NCI-H1417 (cell line): ENCODE measurements around the gene GPR137.
"Not testable (repeated sequence)": the region's sequence is repeated elsewhere in the genome, so short reads cannot be mapped to it uniquely, and the experiment has no call there.

Experiments
- DNase-seq, 3 experiments: peaks; one replicate each; lab custom pipeline; 2025; lab: John Stamatoyannopoulos, UW

The GPR137 gene, protein sequence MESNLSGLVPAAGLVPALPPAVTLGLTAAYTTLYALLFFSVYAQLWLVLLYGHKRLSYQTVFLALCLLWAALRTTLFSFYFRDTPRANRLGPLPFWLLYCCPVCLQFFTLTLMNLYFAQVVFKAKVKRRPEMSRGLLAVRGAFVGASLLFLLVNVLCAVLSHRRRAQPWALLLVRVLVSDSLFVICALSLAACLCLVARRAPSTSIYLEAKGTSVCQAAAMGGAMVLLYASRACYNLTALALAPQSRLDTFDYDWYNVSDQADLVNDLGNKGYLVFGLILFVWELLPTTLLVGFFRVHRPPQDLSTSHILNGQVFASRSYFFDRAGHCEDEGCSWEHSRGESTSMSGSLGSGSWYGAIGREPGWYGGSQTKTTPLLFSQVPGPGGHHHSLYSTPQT

DNA sequence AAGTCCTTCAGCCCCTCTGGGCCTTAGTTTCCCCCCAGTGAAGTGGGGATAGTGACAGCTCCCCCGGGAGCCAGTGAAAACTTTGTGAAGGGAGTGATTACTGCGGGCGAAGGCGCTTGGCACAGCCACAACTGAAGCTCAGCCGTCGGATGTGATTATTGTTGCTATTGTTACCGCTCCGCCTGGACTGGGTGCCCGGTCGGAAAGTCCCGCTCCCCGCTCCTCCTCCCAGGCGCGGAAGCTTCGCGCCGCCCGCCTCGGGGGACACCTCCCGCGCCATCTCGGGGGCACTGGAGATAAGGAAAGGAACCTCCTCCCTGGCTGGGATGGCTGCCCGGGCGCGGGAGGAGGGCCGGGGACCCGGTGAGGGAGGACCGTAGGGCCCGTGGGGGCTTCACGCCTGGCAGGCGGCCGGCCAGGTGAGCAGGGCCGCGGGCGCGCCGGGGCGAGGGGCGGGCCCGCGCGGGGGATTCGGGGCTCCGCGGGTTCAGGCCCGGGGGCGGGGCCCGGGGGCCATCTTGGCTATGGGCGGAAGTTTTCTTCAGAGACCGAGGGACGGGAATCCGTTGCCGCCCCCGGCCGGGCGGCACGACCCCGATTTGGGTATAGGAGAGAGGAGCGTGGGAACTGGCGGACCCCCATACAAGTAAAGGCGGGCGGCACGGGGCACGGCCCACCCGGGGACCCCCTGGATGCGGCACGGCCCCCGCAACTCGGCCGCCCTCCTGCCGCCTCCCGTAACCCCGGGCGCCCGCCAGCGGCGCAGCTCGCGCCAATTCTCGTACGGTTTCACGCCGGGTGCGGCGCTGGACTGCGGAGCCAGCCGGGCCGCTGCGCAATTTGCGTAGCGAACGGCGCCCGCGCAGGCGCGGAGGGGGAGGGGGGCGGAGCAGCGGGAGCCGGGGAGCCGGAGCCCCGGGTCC is at the start of gene GPR137:
GPR137 (plus strand) TSS at position 887 of the 923 bp plus-strand sequence. CDS start 677 bp downstream, outside the sequence.
- DNase-seq = peak; percentile 86 to 95 (median 93)

- DNase-seq = peak in 2 of 3 experiments; percentile 91 to 95
Measured at GRCh38 chr11:64237484-64237951, 48.1 kb upstream of the GPR137 start.

- DNase-seq = peak in 2 of 3 experiments; percentile 64 to 77
Measured at GRCh38 chr11:64238076-64238475, 47.6 kb upstream of the GPR137 start.

GRCh38 chr11:64238999-64239398 is 46.6 kb upstream of the GPR137 start:
- no peak for DNase-seq

DNA sequence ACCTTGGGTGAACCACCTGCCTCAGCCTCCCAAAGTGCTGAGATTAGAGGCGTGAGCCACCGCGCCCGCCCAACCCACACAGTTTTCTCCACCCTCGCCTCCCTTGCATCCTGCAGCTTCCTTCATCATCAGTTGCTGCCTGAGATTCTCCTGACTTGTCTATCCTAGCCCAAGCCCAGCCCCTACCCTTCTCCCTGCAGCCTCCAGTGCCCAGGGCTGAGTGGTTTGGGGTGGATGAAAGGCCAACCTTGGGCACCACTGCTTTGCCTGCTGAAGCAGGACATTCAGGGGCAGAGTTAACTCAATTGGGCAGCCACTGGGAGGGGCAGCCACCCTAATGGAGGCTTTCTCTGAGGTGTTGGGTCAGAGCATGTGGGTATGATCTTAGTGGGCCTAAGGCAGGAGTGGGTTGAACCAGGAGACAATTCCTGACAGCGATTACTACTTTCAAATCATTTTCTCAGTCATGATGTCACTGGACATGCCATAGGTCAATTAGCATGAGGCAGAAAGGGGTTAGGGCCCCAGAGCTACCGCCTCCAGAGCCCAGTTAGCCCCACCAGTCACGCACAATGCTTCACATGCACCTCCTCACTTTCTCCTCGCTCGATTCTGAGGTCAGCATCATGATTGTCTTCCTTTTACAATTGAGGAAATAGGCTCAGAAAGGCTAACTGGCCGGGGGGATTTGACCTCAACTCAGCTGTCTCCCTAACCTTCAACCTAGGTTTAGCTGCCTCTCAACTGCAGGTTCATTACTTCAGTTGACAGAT is 45.8 kb upstream of the GPR137 start:
- DNase-seq = no peak

DNA sequence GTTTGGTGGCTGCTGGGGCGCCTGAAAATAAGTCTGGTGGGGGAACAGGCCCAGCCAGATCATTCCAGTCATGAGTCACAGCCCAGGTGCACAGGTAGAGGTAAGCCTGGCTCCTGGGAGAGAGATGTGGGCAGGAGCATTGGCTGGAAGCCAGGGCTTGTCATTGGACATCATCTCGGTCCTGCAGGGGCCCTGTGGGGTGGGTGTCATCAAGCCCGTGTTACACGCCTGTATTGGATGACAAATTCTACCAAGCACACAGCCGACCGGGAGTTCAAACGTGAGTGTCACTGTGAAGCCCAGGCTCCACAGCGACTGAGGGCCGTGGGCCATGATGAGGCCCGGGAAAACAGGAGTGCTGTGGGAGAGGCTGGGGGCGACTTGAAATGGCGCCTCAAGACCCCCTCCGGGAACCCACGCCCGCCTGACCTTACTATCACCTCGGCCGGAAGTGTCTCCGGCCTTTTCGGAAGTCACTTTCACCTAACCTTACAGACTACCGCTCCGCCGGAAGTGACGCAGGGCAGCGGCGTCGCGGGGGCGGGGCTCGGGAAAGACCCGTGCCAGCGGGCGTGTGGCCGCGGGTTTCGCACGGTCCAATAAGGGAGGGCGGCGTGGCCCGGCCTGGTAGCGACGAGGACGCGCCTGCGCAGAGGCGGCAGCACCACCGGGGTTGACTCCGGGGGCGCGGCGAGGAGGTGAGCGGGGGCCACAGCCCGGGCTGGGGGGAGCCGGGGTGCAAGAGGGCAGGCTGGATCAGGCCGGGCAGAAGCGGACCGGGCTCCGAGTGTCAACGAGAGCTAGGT is 45.0 kb upstream of the GPR137 start, which contains the start of gene FKBP2:
FKBP2 (plus strand) TSS at position 661 of the 806 bp plus-strand sequence. CDS start 1,293 bp downstream, outside the sequence.
- DNase-seq = peak; percentile 96 to 99 (median 99)

- DNase-seq = peak; percentile 97 to 99 (median 98)
Measured at GRCh38 chr11:64241241-64241490, 44.5 kb upstream of the GPR137 start.

- peak; percentile 9 to 55 (median 36) for DNase-seq
Measured at GRCh38 chr11:64241491-64242374, 43.9 kb upstream of the GPR137 start.

- no peak for DNase-seq
Measured at GRCh38 chr11:64243236-64243854, 42.3 kb upstream of the GPR137 start.

DNA sequence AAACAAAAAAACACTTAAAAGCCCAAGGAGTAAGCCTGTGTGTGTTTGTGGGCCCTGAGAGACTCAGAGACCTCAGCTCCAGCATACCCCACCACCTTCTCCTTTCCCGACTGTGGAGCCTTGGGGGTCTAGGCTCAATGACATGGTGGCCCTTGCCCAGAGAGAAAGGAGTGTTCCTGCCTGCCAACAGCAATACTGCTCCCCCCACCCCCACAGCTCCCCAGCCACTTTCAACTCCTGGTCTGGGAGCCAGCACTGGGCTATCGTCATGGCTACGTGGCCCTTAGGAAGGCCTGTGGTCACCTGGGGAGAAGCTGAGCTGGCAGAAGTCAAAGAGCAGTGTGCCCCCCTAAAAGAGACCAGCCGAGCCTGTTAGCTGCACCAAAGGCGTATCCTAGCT is 41.5 kb upstream of the GPR137 start:
- DNase-seq = no peak

GRCh38 chr11:64244966-64245365 is 40.7 kb upstream of the GPR137 start:
- DNase-seq = no peak

DNA sequence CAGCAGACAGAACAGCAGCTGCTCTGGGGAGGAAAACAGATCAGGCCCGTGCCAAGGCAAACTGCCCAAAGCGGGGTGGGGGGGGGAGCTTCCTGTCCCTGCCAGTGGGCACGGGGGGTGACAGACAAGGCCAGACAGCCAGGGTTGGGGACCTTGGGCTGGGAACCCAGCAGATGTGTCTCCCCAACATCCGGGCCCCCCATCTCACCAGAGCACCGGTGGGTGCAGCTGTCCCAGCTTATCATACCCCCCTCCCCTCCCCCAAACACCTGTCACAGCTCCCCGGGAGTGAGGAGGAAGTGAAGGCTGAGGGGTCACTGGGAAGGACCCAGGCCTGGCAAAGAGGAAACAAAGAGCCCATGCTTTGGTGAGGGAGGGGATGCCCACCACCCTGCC is 40.2 kb upstream of the GPR137 start:
- peak in 1 of 3 experiments; percentile 54 for DNase-seq

- peak in 2 of 3 experiments; percentile 61 to 67 for DNase-seq
Measured at GRCh38 chr11:64245797-64246620, 39.6 kb upstream of the GPR137 start.

DNA sequence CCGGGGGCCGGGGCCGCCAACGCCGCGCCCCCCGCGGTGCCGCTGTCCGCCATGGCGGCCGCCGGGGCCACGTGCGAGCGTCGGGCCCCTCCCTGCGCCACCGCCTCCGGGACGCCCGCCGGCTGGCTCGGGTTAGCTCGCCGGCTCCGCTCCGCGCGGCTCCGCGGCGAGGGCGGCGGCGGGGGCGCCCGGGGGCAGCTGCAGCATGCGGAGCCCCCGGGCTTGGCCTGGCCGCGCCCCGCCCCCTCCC is 39.1 kb upstream of the GPR137 start:
- not testable (repeated sequence) for DNase-seq

DNA sequence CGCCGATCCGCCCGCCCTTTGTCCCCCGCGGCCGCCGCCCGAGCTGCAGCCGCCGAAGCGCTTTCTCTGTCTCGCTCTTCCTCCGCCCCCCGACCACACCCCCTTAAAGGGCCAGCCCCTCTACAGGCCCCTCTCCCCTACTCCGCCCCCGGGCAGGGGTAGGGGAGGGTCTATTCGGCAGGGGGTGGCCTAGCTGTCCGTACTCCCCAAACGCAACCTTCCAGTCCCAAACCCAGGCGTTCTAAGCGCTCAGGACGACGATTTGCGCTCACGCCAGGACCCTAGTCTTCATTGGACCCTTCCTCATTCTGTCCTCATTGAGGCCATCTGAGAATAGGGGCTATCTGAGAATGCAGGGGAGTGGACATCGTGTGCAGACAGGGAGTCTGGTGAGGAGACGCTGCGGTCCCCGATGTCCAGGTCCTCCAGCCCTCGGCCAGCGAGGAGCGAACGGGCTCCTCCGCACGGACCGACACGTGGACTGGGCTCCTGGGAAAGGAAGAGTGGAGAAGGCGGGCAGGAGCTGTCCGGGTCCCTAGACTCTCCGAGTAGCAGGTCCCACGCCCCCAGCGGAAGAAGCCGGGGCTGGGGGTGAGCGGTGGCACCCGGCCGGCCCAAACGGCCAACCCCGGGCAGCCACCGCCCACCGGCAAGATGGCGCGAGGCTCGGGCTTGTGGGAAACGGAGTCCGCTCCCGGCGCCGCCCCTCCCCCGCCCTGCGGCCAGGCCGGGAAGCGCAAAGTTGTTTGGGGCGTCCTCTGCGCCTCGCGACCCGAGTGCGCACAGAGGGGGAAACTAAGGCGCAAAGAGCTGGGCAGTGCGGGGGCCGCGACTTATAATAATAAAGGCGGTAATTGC is 38.5 kb upstream of the GPR137 start, which contains the start of gene PPP1R14B:
PPP1R14B (minus strand) TSS at position 73 of the 858 bp plus-strand sequence. CDS start 270 bp downstream, outside the sequence.
- DNase-seq = peak; percentile 82 to 89 (median 87)

GRCh38 chr11:64247729-64248531 is 37.7 kb upstream of the GPR137 start:
- no peak for DNase-seq

DNA sequence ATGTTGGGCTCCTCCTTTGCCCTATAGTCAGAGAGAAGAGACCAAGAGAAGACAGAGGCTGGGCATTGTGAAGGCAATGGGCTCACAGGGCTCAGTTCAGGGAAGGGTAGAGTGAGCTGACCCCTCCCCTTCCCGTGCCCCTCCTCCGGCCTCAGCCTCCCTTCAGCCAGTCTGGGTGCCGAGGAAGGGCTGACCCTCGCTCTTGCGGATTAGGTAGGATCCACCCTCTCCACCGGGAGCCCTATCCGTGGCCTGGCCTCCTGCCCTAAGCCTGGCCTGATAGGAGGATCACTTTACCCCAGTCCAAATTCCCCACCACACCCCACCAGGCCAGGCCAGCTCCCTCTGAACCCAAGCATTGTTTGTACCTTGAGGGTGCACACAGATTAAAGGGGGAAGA is 37.1 kb upstream of the GPR137 start:
- no peak for DNase-seq
